ENCODE results near the gene XPC.
A peak's percentile ranks its signal among the peaks of the same experiment; 100 is the strongest.

Gene XPC

GRCh38 chr3:14206548-14207177 is 28.3 kb upstream of the XPC start:
- H3K27me3 ChIP-seq (replicated peaks; ENCODE audit: control insufficient read depth, insufficient read depth, low read length): no peaks in the 10 kb centered on the region
- no peaks in the 10 kb centered on the region for H3K36me3 ChIP-seq (ENCODE audit: control insufficient read depth, insufficient read depth, low read length)
- H3K4me3 ChIP-seq (replicated peaks; ENCODE audit: low read depth, low read length): no peak overlapping the region
- TF ChIP-seq CTCF (IDR thresholded peaks at IDR 0.05; ENCODE audit: insufficient read depth, low read length, poor library complexity, severe bottlenecking): no peak
- DNase-seq (ENCODE audit: extremely low read depth, insufficient read length): no peak

GRCh38 chr3:14204515-14205284 is 26.3 kb upstream of the XPC start:
- no peak overlapping the region for H3K4me3 ChIP-seq (replicated peaks; ENCODE audit: low read depth, low read length)
- DNase-seq (ENCODE audit: extremely low read depth, insufficient read length): no peak
- TF ChIP-seq CTCF (IDR thresholded peaks at IDR 0.05; ENCODE audit: insufficient read depth, low read length, poor library complexity, severe bottlenecking): no peak
- no peaks in the 10 kb centered on the region for H3K36me3 ChIP-seq (ENCODE audit: control insufficient read depth, insufficient read depth, low read length)
- H3K27me3 ChIP-seq (replicated peaks; ENCODE audit: control insufficient read depth, insufficient read depth, low read length): no peaks in the 10 kb centered on the region

GRCh38 chr3:14203521-14204079 is 25.2 kb upstream of the XPC start:
- DNase-seq (ENCODE audit: extremely low read depth, insufficient read length): no peak
- Histone ChIP-seq H3K4me3 (replicated peaks; ENCODE audit: low read depth, low read length) (no peak overlapping the region), H3K27me3 (replicated peaks; ENCODE audit: control insufficient read depth, insufficient read depth, low read length) (no peaks in the 10 kb centered on the region), H3K36me3 (ENCODE audit: control insufficient read depth, insufficient read depth, low read length) (peaks cover 2% of the 10 kb centered on the region; the same call in 1 of the 2 replicates)
- TF ChIP-seq CTCF (IDR thresholded peaks at IDR 0.05; ENCODE audit: insufficient read depth, low read length, poor library complexity, severe bottlenecking): peak; percentile 80

GRCh38 chr3:14202874-14203520 is 24.6 kb upstream of the XPC start:
- DNase-seq (ENCODE audit: extremely low read depth, insufficient read length): no peak
- Histone ChIP-seq H3K36me3 (ENCODE audit: control insufficient read depth, insufficient read depth, low read length) (peaks cover 2% of the 10 kb centered on the region; the same call in 1 of the 2 replicates), H3K4me3 (replicated peaks; ENCODE audit: low read depth, low read length) (no peak overlapping the region), H3K27me3 (replicated peaks; ENCODE audit: control insufficient read depth, insufficient read depth, low read length) (no peaks in the 10 kb centered on the region)
- TF ChIP-seq CTCF (IDR thresholded peaks at IDR 0.05; ENCODE audit: insufficient read depth, low read length, poor library complexity, severe bottlenecking): no peak

GRCh38 chr3:14201940-14202684 is 23.7 kb upstream of the XPC start:
- Histone ChIP-seq H3K27me3 (replicated peaks; ENCODE audit: control insufficient read depth, insufficient read depth, low read length) (no peaks in the 10 kb centered on the region), H3K36me3 (ENCODE audit: control insufficient read depth, insufficient read depth, low read length) (peaks cover 2% of the 10 kb centered on the region), H3K4me3 (replicated peaks; ENCODE audit: low read depth, low read length) (no peak overlapping the region)
- TF ChIP-seq CTCF (IDR thresholded peaks at IDR 0.05; ENCODE audit: insufficient read depth, low read length, poor library complexity, severe bottlenecking): no peak
- no peak for DNase-seq (ENCODE audit: extremely low read depth, insufficient read length)
